C4-2B (cell line): ENCODE data around the gene TMEM72.

Source experiments
- H3K27ac ChIP-seq: fragments of 450-650 bp; 2 replicates; pipeline ENCODE4 v1.5.1; 2017
- ZFX ChIP-seq: fragments of 450-650 bp; IDR thresholded peaks from 2 replicates; pipeline ENCODE4 v1.6.1; 2017
- TF ChIP-seq, protein P1 (sequence below): fragments of 450-650 bp; conservative IDR thresholded peaks from 2 replicates; pipeline ENCODE4 v1.5.1; 2017; ENCODE audit warnings: mild to moderate bottlenecking

TMEM72 gene

DNA sequence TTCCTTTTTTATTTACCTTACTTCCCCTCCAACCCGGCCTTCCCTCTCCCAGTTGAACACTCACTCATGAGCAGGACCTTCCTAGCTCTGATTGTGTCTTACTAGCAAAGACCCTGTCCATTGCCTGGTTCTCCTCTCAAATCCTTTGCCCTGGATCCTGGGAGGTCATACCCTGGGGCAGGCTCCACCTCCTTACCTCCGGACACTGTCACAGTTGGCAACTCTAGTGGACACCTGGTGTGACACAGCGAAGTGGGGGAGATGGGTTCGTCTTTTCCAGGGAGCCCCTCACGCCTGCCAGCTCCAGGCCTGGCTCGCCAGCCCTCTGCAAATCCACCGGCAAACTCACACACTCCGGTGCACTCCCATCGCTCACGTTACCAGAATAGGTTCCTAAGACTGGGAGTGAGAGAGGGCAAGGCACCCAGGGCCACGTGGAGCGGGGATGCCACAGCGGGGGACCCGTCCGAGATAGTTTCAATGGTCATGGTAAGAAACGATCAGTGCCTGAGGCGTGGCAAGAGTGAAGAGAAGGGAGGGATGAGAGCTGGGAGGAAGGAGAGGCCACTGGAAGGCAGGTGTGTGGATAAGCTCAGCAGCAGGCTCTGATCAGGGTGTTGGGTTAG lies 30.9 kb upstream of the TMEM72 start:
- no peak for TF ChIP-seq ZFX
- TF ChIP-seq, protein P1, sequence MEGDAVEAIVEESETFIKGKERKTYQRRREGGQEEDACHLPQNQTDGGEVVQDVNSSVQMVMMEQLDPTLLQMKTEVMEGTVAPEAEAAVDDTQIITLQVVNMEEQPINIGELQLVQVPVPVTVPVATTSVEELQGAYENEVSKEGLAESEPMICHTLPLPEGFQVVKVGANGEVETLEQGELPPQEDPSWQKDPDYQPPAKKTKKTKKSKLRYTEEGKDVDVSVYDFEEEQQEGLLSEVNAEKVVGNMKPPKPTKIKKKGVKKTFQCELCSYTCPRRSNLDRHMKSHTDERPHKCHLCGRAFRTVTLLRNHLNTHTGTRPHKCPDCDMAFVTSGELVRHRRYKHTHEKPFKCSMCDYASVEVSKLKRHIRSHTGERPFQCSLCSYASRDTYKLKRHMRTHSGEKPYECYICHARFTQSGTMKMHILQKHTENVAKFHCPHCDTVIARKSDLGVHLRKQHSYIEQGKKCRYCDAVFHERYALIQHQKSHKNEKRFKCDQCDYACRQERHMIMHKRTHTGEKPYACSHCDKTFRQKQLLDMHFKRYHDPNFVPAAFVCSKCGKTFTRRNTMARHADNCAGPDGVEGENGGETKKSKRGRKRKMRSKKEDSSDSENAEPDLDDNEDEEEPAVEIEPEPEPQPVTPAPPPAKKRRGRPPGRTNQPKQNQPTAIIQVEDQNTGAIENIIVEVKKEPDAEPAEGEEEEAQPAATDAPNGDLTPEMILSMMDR: no peak
- no peak overlapping the region for H3K27ac ChIP-seq

DNA sequence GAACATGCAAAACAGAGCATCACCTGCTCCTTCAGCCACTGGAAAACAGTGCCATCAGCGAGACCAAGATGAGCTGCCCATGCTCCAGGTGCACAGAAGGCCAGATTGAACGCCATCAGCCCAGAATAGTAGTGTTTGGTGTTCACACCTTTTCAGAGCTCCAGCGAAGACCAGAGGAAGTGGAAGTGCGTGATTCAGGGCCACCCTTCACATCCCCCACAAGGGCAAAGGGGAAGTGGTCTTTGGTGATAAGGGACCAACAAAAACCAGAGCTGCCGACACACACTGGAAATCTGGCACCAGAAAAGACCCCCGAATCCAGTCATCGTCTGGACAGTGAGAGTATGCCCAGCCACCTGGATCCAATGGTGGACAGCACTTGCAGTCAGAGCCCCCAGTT lies 29.5 kb upstream of the TMEM72 start:
- no peak overlapping the region for H3K27ac ChIP-seq
- no peak for TF ChIP-seq ZFX
- TF ChIP-seq, protein P1: no peak

DNA sequence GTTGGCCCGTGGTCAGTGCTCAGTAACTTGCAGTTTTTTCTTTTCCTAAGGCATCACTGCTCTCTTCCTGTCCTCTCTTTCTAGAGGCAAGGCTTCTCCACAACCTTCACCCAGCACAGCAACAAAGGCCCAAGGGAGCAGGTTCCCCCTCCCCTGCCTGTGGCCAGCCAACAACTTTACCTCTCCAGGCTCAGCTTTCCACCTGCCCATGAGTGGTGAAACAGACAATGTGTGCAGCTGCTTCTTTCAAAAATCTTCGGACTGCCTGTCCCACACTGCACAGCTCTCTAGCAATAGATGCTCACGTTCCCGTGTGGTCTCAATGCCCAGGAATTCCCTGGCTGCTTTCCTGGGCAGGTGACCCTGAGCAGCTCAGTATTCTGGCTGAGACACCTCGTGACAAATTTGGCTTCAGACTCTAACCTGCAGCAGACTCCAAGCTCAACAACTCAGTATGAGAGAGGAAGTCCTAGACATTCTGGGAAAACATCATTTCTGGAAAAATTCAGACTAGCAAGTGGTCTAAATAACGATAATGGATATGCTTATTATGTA lies 28.9 kb upstream of the TMEM72 start:
- TF ChIP-seq, protein P1: no peak
- no peak for TF ChIP-seq ZFX
- no peak overlapping the region for H3K27ac ChIP-seq

DNA sequence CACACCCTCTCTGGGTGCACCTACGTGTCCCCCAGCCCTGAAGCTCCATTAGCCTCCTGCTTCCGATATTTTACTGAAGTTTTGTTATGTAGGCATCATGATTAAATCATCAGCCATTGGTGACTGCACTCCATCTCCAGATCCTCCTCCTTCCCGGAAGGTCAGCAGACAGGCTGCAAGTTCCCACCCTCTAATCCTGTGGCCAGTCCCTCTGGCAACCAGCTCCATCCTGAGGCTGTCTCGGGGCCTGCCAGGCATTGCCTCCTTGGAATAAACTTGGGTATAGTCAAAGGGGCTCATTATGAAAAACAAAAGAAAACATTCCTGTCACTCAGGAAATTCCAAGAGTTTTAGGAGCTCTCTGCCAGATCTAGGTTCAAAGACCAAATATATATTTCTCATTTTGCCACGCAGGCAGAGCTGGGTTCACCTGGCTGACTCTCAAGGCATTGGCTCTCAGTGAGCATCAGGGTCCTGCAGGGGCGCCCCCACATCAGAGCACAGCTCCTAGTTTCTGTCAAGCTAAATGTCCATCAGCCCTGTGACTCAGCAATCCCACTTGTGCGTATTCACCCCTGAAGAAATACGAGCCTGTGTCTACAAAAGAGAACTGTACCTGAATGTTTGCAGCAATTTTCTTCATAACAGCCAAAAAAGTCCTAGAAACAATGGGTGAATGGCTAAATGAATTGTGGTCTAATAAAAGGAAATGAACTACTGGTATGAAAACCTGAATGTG lies 27.4 kb upstream of the TMEM72 start:
- TF ChIP-seq, protein P1: no peak
- no peak for TF ChIP-seq ZFX
- peak overlapping the region; percentile 65 for H3K27ac ChIP-seq

DNA sequence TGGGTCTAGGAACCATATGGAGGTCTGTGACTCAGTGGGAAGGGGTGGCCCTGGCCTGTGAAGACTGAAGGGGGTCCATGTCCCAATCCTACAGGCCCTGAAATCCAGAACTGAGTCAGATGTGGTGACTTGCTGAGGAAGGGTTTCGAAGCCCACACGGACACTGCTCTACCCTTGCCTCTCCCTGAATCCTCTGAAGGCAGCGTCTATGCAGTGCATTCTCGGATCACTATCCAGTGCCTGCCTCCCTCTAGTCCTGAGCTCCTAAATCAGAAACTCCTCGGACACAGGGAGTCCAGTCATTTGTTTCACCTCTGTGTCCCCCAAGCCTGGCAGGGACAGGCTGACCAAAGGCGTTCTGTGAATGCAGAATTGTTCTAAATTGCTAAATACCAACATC lies 25.4 kb upstream of the TMEM72 start:
- no peak overlapping the region for H3K27ac ChIP-seq
- TF ChIP-seq ZFX: no peak
- TF ChIP-seq, protein P1: no peak

DNA sequence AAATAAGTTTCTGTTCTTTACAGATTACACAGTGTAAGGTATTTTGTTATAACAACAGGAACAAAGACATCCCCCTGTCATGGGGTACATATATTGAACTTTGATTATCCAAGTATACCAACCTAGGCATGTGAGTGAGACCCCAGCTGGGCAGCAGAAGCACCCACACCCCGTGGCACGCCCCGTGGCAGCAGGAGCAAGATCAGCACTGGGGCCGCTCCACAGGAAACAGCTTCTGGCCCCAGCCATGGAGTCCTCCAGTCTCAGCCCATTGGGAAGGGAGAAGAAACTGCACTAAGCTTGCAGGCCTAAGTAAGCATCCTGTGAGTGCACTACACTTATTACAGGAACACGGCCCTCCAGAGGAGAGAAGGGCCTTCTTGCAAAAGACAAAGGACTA lies 24.2 kb upstream of the TMEM72 start:
- TF ChIP-seq, protein P1: no peak
- no peak for TF ChIP-seq ZFX
- H3K27ac ChIP-seq: no peak overlapping the region

DNA sequence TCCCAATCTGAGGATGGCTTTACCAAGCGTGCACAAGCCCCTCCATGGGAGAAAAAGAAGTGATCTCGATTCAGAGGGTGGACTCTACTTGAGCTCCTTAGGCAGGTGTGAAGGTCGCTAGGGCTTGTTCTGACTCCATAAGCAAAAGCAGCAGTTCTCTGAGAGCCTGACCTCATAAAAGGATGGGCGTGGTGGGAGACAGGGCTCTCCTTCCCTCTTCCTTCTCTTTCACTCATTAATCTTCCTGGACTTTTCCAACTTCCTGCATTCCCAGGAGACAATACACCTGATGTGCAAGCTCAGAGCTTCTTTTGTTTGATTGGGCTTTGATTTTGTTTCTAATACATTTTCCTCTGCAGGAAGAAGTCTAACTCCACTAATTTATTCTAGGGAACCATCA lies 22.3 kb upstream of the TMEM72 start:
- no peak for TF ChIP-seq ZFX
- TF ChIP-seq, protein P1: no peak
- no peak overlapping the region for H3K27ac ChIP-seq
